ENCODE results near the gene COX7B2.

- TF ChIP-seq YY1 (IDR thresholded peaks at IDR 0.05; ENCODE audit: insufficient read depth, insufficient read length), result no peak
- no peak for TF ChIP-seq ZNF274 (IDR thresholded peaks at IDR 0.05; ENCODE audit: low read depth, low read length)
- TF ChIP-seq SUZ12 (IDR thresholded peaks at IDR 0.05; ENCODE audit: extremely low read depth, insufficient read depth, insufficient read length), result no peak
Measured at GRCh38 chr4:46894826-46895225, 14.2 kb downstream of the COX7B2 start.
